DND-41 (cell line): Measurements from ENCODE around the gene AGAP5.
"Not testable (repeated sequence)": the region's sequence is repeated elsewhere in the genome, so short reads cannot be mapped to it uniquely, and the experiment has no call there.

ENCODE experiments used
- ATAC-seq: fragments of 200-7000 bp; cut with Tn5 transposase; 3 replicates; pipeline ENCODE4 v1.9.1; 2021; ENCODE audit warnings: low read depth; ENCODE audit not compliant: insufficient read depth
- DNase-seq: peaks from one replicate; pipeline ENCODE4 v3.0.0-alpha.2; 2020
- H2AFZ ChIP-seq: 2 replicates; pipeline ENCODE4 v1.6.0; 2012; ENCODE audit warnings: low read depth, low read length
- H3K27ac ChIP-seq: 2 replicates; pipeline ENCODE4 v1.5.1; 2012; ENCODE audit warnings: low read length, inconsistent platforms
- H3K27me3 ChIP-seq: fragments of 200-600 bp; sonication (generic); 2 replicates; pipeline ENCODE4 v1.6.0; 2012; ENCODE audit warnings: low read length, mild to moderate bottlenecking, inconsistent platforms; ENCODE audit not compliant: insufficient read depth, poor library complexity
- H3K36me3 ChIP-seq: 2 replicates; pipeline ENCODE4 v1.5.1; 2012; ENCODE audit warnings: low read length, inconsistent platforms; ENCODE audit not compliant: insufficient read depth
- H3K4me1 ChIP-seq: 2 replicates; pipeline ENCODE4 v1.5.1; 2012; ENCODE audit warnings: mild to moderate bottlenecking, low read length; ENCODE audit not compliant: insufficient read depth
- H3K4me2 ChIP-seq: 2 replicates; pipeline ENCODE4 v1.6.0; 2012; ENCODE audit warnings: mild to moderate bottlenecking, moderate library complexity, low read length, inconsistent platforms; ENCODE audit not compliant: insufficient read depth
- H3K4me3 ChIP-seq, 2 experiments: fragments of 200-600 bp in 1 of 2; shearing (Covaris generic) in 1 of 2; 2 replicates each; pipeline ENCODE4 v1.5.1; 2012 to 2016; ENCODE audit warnings: inconsistent platforms in 2 of 2, low read length in 2 of 2, mild to moderate bottlenecking in 2 of 2, low read depth in 1 of 2, moderate library complexity in 1 of 2
- H3K79me2 ChIP-seq: 2 replicates; pipeline ENCODE4 v1.6.0; 2012; ENCODE audit warnings: low read length, inconsistent platforms; ENCODE audit not compliant: insufficient read depth
- H3K9ac ChIP-seq: 2 replicates; pipeline ENCODE4 v1.6.0; 2012; ENCODE audit warnings: low read depth, mild to moderate bottlenecking, inconsistent platforms, low read length, moderate library complexity
- H3K9me3 ChIP-seq: 2 replicates; pipeline ENCODE4 v1.5.1; 2012; ENCODE audit warnings: low read length, moderate library complexity, mild to moderate bottlenecking, inconsistent platforms; ENCODE audit not compliant: insufficient read depth, severe bottlenecking
- H4K20me1 ChIP-seq: 2 replicates; pipeline ENCODE4 v1.6.0; 2012; ENCODE audit warnings: low read length; ENCODE audit not compliant: insufficient read depth
- CTCF ChIP-seq: IDR thresholded peaks from 2 replicates; pipeline ENCODE4 v1.5.1; 2012; ENCODE audit warnings: borderline replicate concordance, low read length, moderate library complexity, mild to moderate bottlenecking; ENCODE audit not compliant: poor library complexity, severe bottlenecking; ENCODE audit errors: extremely low read depth
- EZH2 ChIP-seq: IDR thresholded peaks from 3 replicates; pipeline ENCODE4 v1.6.1; 2012; ENCODE audit warnings: borderline replicate concordance, low read depth, mild to moderate bottlenecking, moderate library complexity, low read length, inconsistent platforms; ENCODE audit not compliant: severe bottlenecking

Gene AGAP5

GRCh38 chr10:73723516-73723915 is 25.6 kb upstream of the AGAP5 start:
- H3K9ac ChIP-seq: no peak overlapping the region
- TF ChIP-seq EZH2: no peak
- TF ChIP-seq CTCF: no peak
- ATAC-seq (no peak), DNase-seq (no peak)
- peaks cover 80% of the 10 kb centered on the region for H3K36me3 ChIP-seq
- H3K27ac ChIP-seq: no peak overlapping the region
- peaks cover 3% of the 10 kb centered on the region; the same call in 1 of the 2 replicates for H3K4me1 ChIP-seq
- no peak overlapping the region for H3K4me2 ChIP-seq
- no peaks in the 10 kb centered on the region for H4K20me1 ChIP-seq
- no peak overlapping the region for H3K4me3 ChIP-seq
- H3K79me2 ChIP-seq: no peaks in the 10 kb centered on the region; the same call in 1 of the 2 replicates
- H2AFZ ChIP-seq: no peak overlapping the region
- H3K27me3 ChIP-seq: no peaks in the 10 kb centered on the region
- H3K9me3 ChIP-seq: no peaks in the 10 kb centered on the region

DNA sequence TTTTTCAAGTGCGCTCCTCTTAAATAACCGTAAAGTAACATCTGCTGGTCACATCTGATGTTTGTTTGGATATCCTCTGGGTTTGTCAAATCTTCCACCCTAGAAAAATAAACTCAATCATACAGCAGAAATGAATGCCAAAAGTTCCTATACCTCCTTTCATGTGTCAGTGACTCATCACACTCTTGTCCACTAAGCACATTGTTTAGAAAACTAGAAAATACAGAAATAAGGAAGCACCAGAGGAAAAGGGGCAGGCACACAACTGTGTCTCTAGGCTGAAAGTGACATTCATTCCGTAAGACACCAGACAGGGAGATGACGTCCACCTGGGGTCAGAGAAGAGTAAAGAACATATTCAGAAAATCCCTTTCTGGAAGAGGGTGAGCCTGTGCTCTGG is 22.7 kb upstream of the AGAP5 start:
- not testable (repeated sequence) for H3K9me3 ChIP-seq, ATAC-seq

GRCh38 chr10:73717556-73717955 is 19.6 kb upstream of the AGAP5 start:
- Histone ChIP-seq H3K27me3 (no peaks in the 10 kb centered on the region), H3K4me2 (no peak overlapping the region), H3K36me3 (peaks cover 67% of the 10 kb centered on the region), H3K27ac (no peak overlapping the region), H3K9ac (no peak overlapping the region), H3K9me3 (no peaks in the 10 kb centered on the region), H3K79me2 (no peaks in the 10 kb centered on the region), H3K4me3 (no peak overlapping the region), H2AFZ (no peak overlapping the region), H3K4me1 (no peaks in the 10 kb centered on the region), H4K20me1 (no peaks in the 10 kb centered on the region)
- DNase-seq: no peak
- TF ChIP-seq CTCF (no peak), EZH2 (no peak)
- no peak for ATAC-seq

More for the DNA sequence above, 22.7 kb upstream of the AGAP5 start:
- H3K36me3 ChIP-seq: peaks cover 81% of the 10 kb centered on the region
- not testable (repeated sequence) for H2AFZ ChIP-seq, H4K20me1 ChIP-seq, H3K79me2 ChIP-seq, H3K4me1 ChIP-seq, H3K9ac ChIP-seq, DNase-seq, H3K4me3 ChIP-seq, H3K4me2 ChIP-seq, H3K27ac ChIP-seq, H3K27me3 ChIP-seq

DNA sequence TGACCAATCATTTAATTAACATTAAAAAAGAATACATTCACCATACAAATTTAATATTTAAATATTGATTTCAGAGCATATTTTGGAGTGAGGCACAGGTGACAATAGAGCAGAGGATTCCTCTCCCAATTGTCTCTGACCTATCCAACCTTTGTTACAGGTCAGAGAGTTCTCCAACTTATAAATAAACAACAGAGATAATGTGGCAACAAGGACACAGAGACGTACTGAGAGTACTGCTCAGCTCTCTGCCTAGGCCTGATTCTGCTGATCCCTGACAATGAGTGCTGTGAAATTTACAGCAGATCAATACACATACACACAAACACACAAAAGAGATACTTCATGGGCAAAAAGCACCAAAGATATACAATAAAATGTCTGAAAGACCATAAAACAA is 18.3 kb upstream of the AGAP5 start:
- no peaks in the 10 kb centered on the region for H3K4me1 ChIP-seq
- H3K27ac ChIP-seq: no peak overlapping the region
- ATAC-seq: no peak
- H3K4me2 ChIP-seq: no peak overlapping the region
- no peak overlapping the region for H3K4me3 ChIP-seq
- H3K36me3 ChIP-seq: peaks cover 59% of the 10 kb centered on the region
- no peak for TF ChIP-seq EZH2
- TF ChIP-seq CTCF: no peak
- no peaks in the 10 kb centered on the region for H3K9me3 ChIP-seq
- H3K9ac ChIP-seq: no peak overlapping the region
- H3K27me3 ChIP-seq: no peaks in the 10 kb centered on the region
- DNase-seq: no peak
- H2AFZ ChIP-seq: no peak overlapping the region
- no peaks in the 10 kb centered on the region for H4K20me1 ChIP-seq
- no peaks in the 10 kb centered on the region for H3K79me2 ChIP-seq

DNA sequence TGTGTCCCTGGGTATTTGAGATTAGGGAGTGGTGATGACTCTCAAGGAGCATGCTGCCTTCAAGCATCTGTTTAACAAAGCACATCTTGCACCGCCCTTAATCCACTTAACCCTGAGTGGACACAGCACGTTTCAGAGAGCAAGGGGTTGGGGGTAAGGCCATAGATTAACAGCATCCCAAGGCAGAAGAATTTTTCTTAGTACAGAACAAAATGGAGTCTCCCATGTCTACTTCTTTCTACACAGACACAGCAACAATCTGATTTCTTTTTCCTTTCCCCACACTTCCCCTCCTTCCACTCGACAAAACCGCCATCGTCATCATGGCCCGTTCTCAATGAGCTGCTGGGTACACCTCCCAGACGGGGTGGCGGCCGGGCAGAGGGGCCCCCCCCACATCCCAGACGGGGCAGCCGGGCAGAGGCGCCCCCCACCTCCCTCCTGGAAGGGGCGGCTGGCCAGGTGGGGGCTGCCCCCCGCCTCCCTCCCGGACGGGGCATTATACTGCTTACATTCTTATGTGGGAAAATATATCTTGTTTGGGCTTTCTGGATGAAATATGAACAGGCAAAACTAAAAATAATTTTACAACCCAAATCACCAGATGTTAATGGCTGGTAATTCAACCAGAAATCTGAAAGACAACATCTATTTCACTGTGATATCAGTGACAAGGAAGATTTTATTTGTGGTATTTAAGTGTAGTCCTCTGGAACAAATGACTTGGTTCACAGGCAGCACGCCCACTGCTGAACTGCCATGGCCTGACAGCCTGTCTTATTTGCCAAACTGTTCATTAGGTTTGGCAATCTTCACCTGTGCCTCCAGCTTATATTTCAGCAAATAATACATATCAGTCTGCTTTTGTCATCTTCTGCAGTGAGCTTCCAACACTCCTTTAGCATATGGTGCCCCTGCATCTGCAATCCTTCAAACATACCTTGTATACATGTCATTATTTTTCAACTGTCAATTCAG is 17.6 kb upstream of the AGAP5 start:
- not testable (repeated sequence) for H4K20me1 ChIP-seq, H3K4me1 ChIP-seq, H3K4me3 ChIP-seq, ATAC-seq, H3K79me2 ChIP-seq, H2AFZ ChIP-seq, H3K9me3 ChIP-seq, DNase-seq, H3K27me3 ChIP-seq, H3K9ac ChIP-seq, H3K4me2 ChIP-seq, H3K27ac ChIP-seq
- H3K36me3 ChIP-seq: peaks cover 51% of the 10 kb centered on the region

DNA sequence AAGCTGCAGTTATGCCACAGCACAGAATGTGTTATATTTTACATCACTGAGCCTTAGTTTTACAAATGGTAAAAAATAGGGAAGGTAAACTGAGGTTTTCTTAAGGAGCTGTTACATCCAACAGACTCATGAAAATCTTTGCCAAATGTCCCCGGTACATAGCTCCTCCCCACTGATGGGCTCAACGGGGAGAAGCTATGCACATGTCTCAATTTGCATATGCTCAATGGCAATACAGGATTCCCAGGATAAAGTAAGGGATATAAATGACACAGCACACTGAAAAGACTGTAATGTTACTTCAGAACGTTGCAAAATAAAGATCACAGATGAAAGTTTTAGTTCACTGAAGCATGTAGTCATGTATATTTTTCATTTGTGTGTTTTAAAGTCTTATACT is 16.6 kb upstream of the AGAP5 start:
- H3K27ac ChIP-seq, H4K20me1 ChIP-seq, H2AFZ ChIP-seq, H3K9ac ChIP-seq, ATAC-seq, H3K9me3 ChIP-seq, H3K4me1 ChIP-seq, DNase-seq, H3K4me2 ChIP-seq, H3K79me2 ChIP-seq, H3K27me3 ChIP-seq, H3K4me3 ChIP-seq: not testable (repeated sequence)
- peaks cover 49% of the 10 kb centered on the region for H3K36me3 ChIP-seq
